Measurements from ENCODE around the gene COTL1.

DNA sequence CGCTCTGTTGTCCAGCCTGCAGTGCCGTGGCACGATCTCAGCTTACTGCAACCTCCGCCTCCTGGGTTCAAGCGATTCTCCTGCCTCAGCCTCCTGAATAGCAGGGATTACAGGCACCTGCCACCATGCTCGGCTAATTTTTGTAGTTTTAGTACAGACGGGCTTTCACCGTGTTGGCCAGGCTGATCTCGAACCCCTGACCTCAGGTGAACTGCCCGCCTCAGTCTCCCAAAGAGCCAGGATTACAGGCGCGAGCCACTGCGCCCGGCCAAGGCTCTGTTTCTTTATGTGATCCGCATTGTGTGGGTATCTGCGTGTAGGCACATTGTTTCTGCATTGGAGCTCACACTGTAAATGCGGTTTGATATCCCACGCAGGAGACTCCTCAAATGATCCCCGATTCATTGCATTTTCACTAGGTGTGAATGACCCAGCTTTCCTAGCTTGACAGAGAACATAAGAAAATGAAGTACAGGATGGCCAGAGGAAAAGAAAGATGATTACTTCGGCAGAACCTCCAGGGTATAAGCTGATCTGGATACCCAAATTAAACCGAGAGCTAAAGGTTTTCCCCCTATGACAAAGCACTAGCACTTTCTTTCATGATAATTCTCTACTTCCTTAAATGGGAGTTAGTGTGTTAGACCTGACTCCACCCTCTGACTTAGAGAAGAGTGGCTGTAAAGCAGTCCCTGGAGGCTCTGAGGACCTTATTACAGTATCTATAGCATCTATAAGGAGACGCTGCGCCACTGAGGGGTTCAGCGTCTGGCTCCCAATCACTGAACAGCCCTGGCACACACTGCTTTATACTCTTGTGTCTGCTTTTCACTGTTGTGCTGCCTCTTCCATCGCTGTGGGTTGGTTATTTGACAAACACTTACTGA lies 17.3 kb downstream of the COTL1 start:
- TF ChIP-seq, protein P1, sequence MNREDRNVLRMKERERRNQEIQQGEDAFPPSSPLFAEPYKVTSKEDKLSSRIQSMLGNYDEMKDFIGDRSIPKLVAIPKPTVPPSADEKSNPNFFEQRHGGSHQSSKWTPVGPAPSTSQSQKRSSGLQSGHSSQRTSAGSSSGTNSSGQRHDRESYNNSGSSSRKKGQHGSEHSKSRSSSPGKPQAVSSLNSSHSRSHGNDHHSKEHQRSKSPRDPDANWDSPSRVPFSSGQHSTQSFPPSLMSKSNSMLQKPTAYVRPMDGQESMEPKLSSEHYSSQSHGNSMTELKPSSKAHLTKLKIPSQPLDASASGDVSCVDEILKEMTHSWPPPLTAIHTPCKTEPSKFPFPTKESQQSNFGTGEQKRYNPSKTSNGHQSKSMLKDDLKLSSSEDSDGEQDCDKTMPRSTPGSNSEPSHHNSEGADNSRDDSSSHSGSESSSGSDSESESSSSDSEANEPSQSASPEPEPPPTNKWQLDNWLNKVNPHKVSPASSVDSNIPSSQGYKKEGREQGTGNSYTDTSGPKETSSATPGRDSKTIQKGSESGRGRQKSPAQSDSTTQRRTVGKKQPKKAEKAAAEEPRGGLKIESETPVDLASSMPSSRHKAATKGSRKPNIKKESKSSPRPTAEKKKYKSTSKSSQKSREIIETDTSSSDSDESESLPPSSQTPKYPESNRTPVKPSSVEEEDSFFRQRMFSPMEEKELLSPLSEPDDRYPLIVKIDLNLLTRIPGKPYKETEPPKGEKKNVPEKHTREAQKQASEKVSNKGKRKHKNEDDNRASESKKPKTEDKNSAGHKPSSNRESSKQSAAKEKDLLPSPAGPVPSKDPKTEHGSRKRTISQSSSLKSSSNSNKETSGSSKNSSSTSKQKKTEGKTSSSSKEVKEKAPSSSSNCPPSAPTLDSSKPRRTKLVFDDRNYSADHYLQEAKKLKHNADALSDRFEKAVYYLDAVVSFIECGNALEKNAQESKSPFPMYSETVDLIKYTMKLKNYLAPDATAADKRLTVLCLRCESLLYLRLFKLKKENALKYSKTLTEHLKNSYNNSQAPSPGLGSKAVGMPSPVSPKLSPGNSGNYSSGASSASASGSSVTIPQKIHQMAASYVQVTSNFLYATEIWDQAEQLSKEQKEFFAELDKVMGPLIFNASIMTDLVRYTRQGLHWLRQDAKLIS (CRISPR knock-in tag; IDR thresholded peaks at IDR 0.05; ENCODE audit: borderline replicate concordance) = no peak
- TF ChIP-seq, protein P2, sequence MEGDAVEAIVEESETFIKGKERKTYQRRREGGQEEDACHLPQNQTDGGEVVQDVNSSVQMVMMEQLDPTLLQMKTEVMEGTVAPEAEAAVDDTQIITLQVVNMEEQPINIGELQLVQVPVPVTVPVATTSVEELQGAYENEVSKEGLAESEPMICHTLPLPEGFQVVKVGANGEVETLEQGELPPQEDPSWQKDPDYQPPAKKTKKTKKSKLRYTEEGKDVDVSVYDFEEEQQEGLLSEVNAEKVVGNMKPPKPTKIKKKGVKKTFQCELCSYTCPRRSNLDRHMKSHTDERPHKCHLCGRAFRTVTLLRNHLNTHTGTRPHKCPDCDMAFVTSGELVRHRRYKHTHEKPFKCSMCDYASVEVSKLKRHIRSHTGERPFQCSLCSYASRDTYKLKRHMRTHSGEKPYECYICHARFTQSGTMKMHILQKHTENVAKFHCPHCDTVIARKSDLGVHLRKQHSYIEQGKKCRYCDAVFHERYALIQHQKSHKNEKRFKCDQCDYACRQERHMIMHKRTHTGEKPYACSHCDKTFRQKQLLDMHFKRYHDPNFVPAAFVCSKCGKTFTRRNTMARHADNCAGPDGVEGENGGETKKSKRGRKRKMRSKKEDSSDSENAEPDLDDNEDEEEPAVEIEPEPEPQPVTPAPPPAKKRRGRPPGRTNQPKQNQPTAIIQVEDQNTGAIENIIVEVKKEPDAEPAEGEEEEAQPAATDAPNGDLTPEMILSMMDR (IDR thresholded peaks at IDR 0.05) = no peak
- TF ChIP-seq NFE2L1 (CRISPR knock-in tag; IDR thresholded peaks at IDR 0.05) (no peak), ZNF219 (CRISPR knock-in tag; IDR thresholded peaks at IDR 0.05; ENCODE audit: borderline replicate concordance) (no peak), IRF2 (CRISPR knock-in tag; IDR thresholded peaks at IDR 0.05; ENCODE audit: borderline replicate concordance, low read depth) (no peak)
- TF ChIP-seq, protein P3, sequence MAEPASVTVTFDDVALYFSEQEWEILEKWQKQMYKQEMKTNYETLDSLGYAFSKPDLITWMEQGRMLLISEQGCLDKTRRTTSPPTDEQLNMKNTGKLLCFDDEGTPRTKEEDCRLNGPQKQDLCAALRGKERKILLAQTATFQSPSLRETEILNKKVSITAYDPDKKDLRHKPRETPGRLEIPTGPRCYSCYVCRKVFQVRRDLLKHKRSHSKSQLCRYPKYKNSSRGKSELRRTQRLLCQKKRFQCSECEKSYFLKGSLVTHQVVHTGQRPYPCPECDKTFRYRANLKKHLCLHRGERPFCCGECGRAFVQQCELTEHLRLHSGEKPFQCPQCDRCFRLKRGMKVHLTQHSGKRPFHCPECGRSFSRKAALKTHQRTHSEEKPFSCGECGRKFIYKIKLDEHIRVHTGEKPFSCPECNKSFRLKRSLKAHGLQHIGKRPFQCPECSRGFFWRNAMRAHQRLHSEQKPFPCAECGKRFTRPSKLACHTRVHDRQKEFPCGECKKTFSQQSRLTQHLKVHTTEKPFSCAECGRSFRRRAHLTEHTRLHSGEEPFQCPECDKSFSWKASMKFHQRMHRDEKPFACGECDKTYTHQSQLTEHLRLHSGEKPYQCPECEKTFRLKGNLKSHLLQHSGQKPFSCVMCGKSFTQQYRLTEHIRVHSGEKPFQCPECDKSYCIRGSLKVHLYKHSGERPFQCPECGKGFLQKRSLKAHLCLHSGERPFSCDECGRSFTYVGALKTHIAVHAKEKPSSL (CRISPR knock-in tag; conservative IDR thresholded peaks at IDR 0.05) = no peak

Data from WTC11 (cell line).